ENCODE measurements around the gene PMEPA1.

GRCh38 chr20:57713951-57714350 lies 4.1 kb upstream of the PMEPA1 start:
- TF ChIP-seq, protein P1, sequence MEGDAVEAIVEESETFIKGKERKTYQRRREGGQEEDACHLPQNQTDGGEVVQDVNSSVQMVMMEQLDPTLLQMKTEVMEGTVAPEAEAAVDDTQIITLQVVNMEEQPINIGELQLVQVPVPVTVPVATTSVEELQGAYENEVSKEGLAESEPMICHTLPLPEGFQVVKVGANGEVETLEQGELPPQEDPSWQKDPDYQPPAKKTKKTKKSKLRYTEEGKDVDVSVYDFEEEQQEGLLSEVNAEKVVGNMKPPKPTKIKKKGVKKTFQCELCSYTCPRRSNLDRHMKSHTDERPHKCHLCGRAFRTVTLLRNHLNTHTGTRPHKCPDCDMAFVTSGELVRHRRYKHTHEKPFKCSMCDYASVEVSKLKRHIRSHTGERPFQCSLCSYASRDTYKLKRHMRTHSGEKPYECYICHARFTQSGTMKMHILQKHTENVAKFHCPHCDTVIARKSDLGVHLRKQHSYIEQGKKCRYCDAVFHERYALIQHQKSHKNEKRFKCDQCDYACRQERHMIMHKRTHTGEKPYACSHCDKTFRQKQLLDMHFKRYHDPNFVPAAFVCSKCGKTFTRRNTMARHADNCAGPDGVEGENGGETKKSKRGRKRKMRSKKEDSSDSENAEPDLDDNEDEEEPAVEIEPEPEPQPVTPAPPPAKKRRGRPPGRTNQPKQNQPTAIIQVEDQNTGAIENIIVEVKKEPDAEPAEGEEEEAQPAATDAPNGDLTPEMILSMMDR (IDR thresholded peaks at IDR 0.05) = no peak
- TF ChIP-seq POLR2A (IDR thresholded peaks at IDR 0.05) (no peak), EP300 (IDR thresholded peaks at IDR 0.05) (no peak)
